Activated CD4-positive, alpha-beta T cell treated with anti-CD3 and anti-CD28 coated beads, Interleukin-2, amount 10 ng/mL, durations not matched to agents 24 days and 14 days (primary cell): ENCODE results near the gene GGACT. TPM values are rescaled to one million over a fixed set of nuclear protein-coding genes. Genes with fewer than 3 reads are reported as not detected.

Experiments used
- DNase-seq: peaks from one replicate; pipeline ENCODE4 v3.0.0; 2022
- H3K27ac Mint-ChIP-seq: one replicate; pipeline ENCODE4 v1.8.0; 2022; ENCODE audit warnings: mild to moderate bottlenecking, mixed read lengths
- H3K27me3 Mint-ChIP-seq: one replicate; pipeline ENCODE4 v1.8.0; 2022; ENCODE audit warnings: mixed read lengths
- H3K36me3 Mint-ChIP-seq: one replicate; pipeline ENCODE4 v1.8.0; 2022; ENCODE audit warnings: low read depth, mild to moderate bottlenecking, mixed read lengths
- H3K4me1 Mint-ChIP-seq: one replicate; pipeline ENCODE4 v1.8.0; 2021; ENCODE audit warnings: mixed read lengths
- H3K4me3 Mint-ChIP-seq: one replicate; pipeline ENCODE4 v1.8.0; 2022; ENCODE audit warnings: mild to moderate bottlenecking, moderate library complexity, mixed read lengths
- H3K9me3 Mint-ChIP-seq: one replicate; pipeline ENCODE4 v1.8.0; 2021; ENCODE audit warnings: mixed read lengths
- intact Hi-C: fragments of 100-400 bp; cut with micrococcal nuclease; formaldehyde crosslinking; loops from one replicate; pipeline ENCODE4 v1.15.1; 2023
- total RNA-seq: library from RNA; stranded (reverse); gene quantifications from 2 replicates; pipeline ENCODE4 v1.2.3, GENCODE V29; 2022

GGACT gene
- total RNA-seq, 1 donor from 2014 or later = 4.4 TPM

- Mint-ChIP-seq H3K4me1 (peaks cover 26% of the 10 kb centered on the region), H3K36me3 (peaks cover 31% of the 10 kb centered on the region), H3K9me3 (peaks cover 4% of the 10 kb centered on the region), H3K27me3 (no peaks in the 10 kb centered on the region), H3K27ac (no peak overlapping the region), H3K4me3 (no peak overlapping the region)
- intact Hi-C loops = no loop called here
- no peak for DNase-seq
Observed at GRCh38 chr13:100611678-100612492, 23.3 kb upstream of the GGACT start.

GRCh38 chr13:100610391-100611347 lies 22.1 kb upstream of the GGACT start:
- Mint-ChIP-seq H3K36me3 (peaks cover 32% of the 10 kb centered on the region), H3K4me3 (no peak overlapping the region), H3K9me3 (peaks cover 4% of the 10 kb centered on the region), H3K27me3 (no peaks in the 10 kb centered on the region), H3K27ac (no peak overlapping the region), H3K4me1 (peaks cover 26% of the 10 kb centered on the region)
- intact Hi-C loops = no loop called here
- DNase-seq = no peak

- peak overlapping the region; percentile 52 for H3K27ac Mint-ChIP-seq
- peak; percentile 75 for DNase-seq
- no peaks in the 10 kb centered on the region for H3K27me3 Mint-ChIP-seq
- peaks cover 42% of the 10 kb centered on the region for H3K36me3 Mint-ChIP-seq
- peak overlapping the region; percentile 8 for H3K4me3 Mint-ChIP-seq
- intact Hi-C loops = loop anchor here (5.0 kb wide), 1 partner anchor 63 kb away; the partner anchor contains the start of gene TMTC4
- peaks cover 4% of the 10 kb centered on the region for H3K9me3 Mint-ChIP-seq
- peaks cover 26% of the 10 kb centered on the region for H3K4me1 Mint-ChIP-seq
Observed at GRCh38 chr13:100608906-100609305, 20.3 kb upstream of the GGACT start.

GRCh38 chr13:100608489-100608888 lies 19.9 kb upstream of the GGACT start:
- Mint-ChIP-seq H3K4me3 (peak overlapping the region; percentile 8), H3K4me1 (peaks cover 29% of the 10 kb centered on the region), H3K27me3 (no peaks in the 10 kb centered on the region), H3K27ac (peak overlapping the region; percentile 52), H3K36me3 (peaks cover 46% of the 10 kb centered on the region), H3K9me3 (peaks cover 4% of the 10 kb centered on the region)
- intact Hi-C loops = loop anchor here (5.0 kb wide), 1 partner anchor 64 kb away; the partner anchor contains the start of gene TMTC4
- DNase-seq = no peak

- peaks cover 4% of the 10 kb centered on the region for H3K9me3 Mint-ChIP-seq
- H3K4me1 Mint-ChIP-seq = peaks cover 20% of the 10 kb centered on the region
- intact Hi-C loops = loop anchor here (5.0 kb wide), 1 partner anchor 67 kb away; the partner anchor contains the start of gene TMTC4
- no peaks in the 10 kb centered on the region for H3K27me3 Mint-ChIP-seq
- no peak overlapping the region for H3K27ac Mint-ChIP-seq
- peaks cover 40% of the 10 kb centered on the region for H3K36me3 Mint-ChIP-seq
- DNase-seq = no peak
- H3K4me3 Mint-ChIP-seq = no peak overlapping the region
Observed at GRCh38 chr13:100604918-100605710, 16.5 kb upstream of the GGACT start.

- Mint-ChIP-seq H3K4me3 (no peak overlapping the region), H3K9me3 (no peaks in the 10 kb centered on the region), H3K36me3 (peaks cover 27% of the 10 kb centered on the region), H3K4me1 (peaks cover 3% of the 10 kb centered on the region), H3K27ac (no peak overlapping the region), H3K27me3 (no peaks in the 10 kb centered on the region)
- intact Hi-C loops = no loop called here
- no peak for DNase-seq
Observed at GRCh38 chr13:100602493-100603111, 14.0 kb upstream of the GGACT start.

- H3K4me1 Mint-ChIP-seq = peaks cover 3% of the 10 kb centered on the region
- no peak for DNase-seq
- H3K27me3 Mint-ChIP-seq = no peaks in the 10 kb centered on the region
- no peak overlapping the region for H3K4me3 Mint-ChIP-seq
- H3K27ac Mint-ChIP-seq = no peak overlapping the region
- intact Hi-C loops = no loop called here
- no peaks in the 10 kb centered on the region for H3K9me3 Mint-ChIP-seq
- H3K36me3 Mint-ChIP-seq = peaks cover 23% of the 10 kb centered on the region
Observed at GRCh38 chr13:100601716-100602115, 13.1 kb upstream of the GGACT start.

GRCh38 chr13:100600915-100601314 lies 12.3 kb upstream of the GGACT start:
- Mint-ChIP-seq H3K4me1 (peaks cover 3% of the 10 kb centered on the region), H3K9me3 (no peaks in the 10 kb centered on the region), H3K36me3 (peaks cover 23% of the 10 kb centered on the region), H3K4me3 (no peak overlapping the region), H3K27me3 (no peaks in the 10 kb centered on the region), H3K27ac (no peak overlapping the region)
- intact Hi-C loops = no loop called here
- no peak for DNase-seq

GRCh38 chr13:100600461-100600860 lies 11.9 kb upstream of the GGACT start:
- H3K36me3 Mint-ChIP-seq = peaks cover 20% of the 10 kb centered on the region

GRCh38 chr13:100597253-100597652 lies 8.7 kb upstream of the GGACT start:
- no peak overlapping the region for H3K27ac Mint-ChIP-seq
- H3K4me1 Mint-ChIP-seq = no peaks in the 10 kb centered on the region
- H3K4me3 Mint-ChIP-seq = no peak overlapping the region
- H3K9me3 Mint-ChIP-seq = no peaks in the 10 kb centered on the region
- no peaks in the 10 kb centered on the region for H3K27me3 Mint-ChIP-seq
- H3K36me3 Mint-ChIP-seq = no peaks in the 10 kb centered on the region
- DNase-seq = no peak
- intact Hi-C loops = no loop called here

More at GRCh38 chr13:100600461-100600860, 11.9 kb upstream of the GGACT start:
- no peak overlapping the region for H3K4me3 Mint-ChIP-seq
- H3K9me3 Mint-ChIP-seq = no peaks in the 10 kb centered on the region
- no peaks in the 10 kb centered on the region for H3K27me3 Mint-ChIP-seq
- intact Hi-C loops = no loop called here
- peaks cover 3% of the 10 kb centered on the region for H3K4me1 Mint-ChIP-seq
- H3K27ac Mint-ChIP-seq = no peak overlapping the region
- no peak for DNase-seq

- no peaks in the 10 kb centered on the region for H3K36me3 Mint-ChIP-seq
- H3K4me1 Mint-ChIP-seq = peaks cover under 1% of the 10 kb centered on the region
- no peak for DNase-seq
- no peak overlapping the region for H3K4me3 Mint-ChIP-seq
- no peaks in the 10 kb centered on the region for H3K27me3 Mint-ChIP-seq
- H3K27ac Mint-ChIP-seq = no peak overlapping the region
- intact Hi-C loops = no loop called here
- no peaks in the 10 kb centered on the region for H3K9me3 Mint-ChIP-seq
Observed at GRCh38 chr13:100596516-100596915, 7.9 kb upstream of the GGACT start.

GRCh38 chr13:100594731-100595130 lies 6.1 kb upstream of the GGACT start:
- Mint-ChIP-seq H3K4me1 (peaks cover 7% of the 10 kb centered on the region), H3K27me3 (no peaks in the 10 kb centered on the region), H3K27ac (no peak overlapping the region), H3K4me3 (no peak overlapping the region), H3K36me3 (no peaks in the 10 kb centered on the region), H3K9me3 (no peaks in the 10 kb centered on the region)
- intact Hi-C loops = no loop called here
- DNase-seq = no peak

GRCh38 chr13:100594255-100594654 lies 5.7 kb upstream of the GGACT start:
- H3K27me3 Mint-ChIP-seq = no peaks in the 10 kb centered on the region
- peaks cover 7% of the 10 kb centered on the region for H3K4me1 Mint-ChIP-seq
- H3K36me3 Mint-ChIP-seq = no peaks in the 10 kb centered on the region
- peaks cover 3% of the 10 kb centered on the region for H3K9me3 Mint-ChIP-seq
- intact Hi-C loops = no loop called here
- no peak for DNase-seq
- no peak overlapping the region for H3K27ac Mint-ChIP-seq
- H3K4me3 Mint-ChIP-seq = no peak overlapping the region
